GM10266 (cell line): ENCODE results near the gene AMIGO3.

ENCODE experiments used
- DNase-seq: peaks from one replicate; pipeline ENCODE4 v3.0.0; 2012; ENCODE audit errors: extremely low spot score
- TF ChIP-seq, protein P1 (sequence below): IDR thresholded peaks from 2 replicates; pipeline ENCODE4 v1.5.1; 2012; ENCODE audit warnings: mild to moderate bottlenecking, low read depth; ENCODE audit not compliant: control insufficient read depth, insufficient read depth; ENCODE audit errors: missing control alignments

The AMIGO3 gene

DNA sequence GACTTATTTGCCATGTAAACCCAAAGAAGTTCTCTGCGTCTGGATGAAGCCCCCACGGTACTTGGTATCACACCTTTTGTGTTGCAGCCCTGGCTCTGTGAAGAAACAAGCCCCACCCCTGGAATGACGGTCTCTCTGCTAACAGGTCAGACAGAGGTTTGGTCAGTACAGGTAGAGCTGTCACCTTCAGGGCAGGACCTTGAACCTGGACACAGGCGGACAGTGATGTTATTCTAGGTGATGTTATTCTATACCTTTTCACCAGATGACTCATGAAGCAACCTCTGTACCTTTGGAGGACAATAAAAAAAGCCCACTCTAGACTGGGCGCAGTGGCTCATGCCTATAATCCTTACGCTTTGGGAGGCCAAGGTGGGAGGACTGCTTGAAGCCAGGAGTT lies 15.3 kb upstream of the AMIGO3 start:
- TF ChIP-seq, protein P1, sequence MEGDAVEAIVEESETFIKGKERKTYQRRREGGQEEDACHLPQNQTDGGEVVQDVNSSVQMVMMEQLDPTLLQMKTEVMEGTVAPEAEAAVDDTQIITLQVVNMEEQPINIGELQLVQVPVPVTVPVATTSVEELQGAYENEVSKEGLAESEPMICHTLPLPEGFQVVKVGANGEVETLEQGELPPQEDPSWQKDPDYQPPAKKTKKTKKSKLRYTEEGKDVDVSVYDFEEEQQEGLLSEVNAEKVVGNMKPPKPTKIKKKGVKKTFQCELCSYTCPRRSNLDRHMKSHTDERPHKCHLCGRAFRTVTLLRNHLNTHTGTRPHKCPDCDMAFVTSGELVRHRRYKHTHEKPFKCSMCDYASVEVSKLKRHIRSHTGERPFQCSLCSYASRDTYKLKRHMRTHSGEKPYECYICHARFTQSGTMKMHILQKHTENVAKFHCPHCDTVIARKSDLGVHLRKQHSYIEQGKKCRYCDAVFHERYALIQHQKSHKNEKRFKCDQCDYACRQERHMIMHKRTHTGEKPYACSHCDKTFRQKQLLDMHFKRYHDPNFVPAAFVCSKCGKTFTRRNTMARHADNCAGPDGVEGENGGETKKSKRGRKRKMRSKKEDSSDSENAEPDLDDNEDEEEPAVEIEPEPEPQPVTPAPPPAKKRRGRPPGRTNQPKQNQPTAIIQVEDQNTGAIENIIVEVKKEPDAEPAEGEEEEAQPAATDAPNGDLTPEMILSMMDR = no peak
- no peak for DNase-seq

DNA sequence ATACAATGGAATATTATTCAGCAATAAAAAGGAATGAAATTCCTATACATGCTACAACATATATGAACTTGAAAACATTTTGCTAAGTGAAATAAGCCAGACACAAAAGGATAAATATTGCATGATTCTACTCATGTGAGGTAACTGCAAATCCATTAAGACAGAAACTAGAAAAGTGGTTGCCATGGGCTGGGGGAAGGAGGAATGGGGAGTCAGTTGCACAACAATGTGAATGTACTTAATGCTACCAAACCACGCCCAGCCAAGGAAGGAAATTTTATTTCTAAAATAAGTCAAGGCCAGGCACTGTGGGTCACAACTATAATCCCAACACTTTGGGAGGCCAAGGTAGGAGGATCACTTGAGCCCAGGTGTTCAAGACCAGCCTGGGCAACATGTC lies 14.1 kb upstream of the AMIGO3 start:
- TF ChIP-seq, protein P1 = no peak
- DNase-seq = no peak

DNA sequence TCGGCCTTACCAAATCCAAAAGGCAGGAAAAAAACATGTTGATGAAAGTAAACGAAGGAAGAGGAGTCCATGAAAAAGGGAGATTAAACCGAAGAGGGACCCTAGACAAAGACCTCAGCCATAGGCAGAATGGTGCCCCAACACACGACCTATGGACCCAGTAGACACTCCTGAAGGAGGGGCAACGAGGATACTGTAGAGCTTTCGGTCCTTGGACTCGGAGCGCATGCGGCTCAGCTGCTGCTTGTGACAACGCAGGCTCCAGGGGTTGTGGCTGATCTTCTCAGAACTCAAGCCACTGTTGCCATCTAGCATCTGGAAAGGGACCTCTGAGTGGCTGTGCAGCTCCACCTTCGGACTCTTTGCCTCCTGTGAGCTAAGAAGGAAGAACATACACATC lies 13.1 kb upstream of the AMIGO3 start:
- TF ChIP-seq, protein P1 = no peak
- no peak for DNase-seq

DNA sequence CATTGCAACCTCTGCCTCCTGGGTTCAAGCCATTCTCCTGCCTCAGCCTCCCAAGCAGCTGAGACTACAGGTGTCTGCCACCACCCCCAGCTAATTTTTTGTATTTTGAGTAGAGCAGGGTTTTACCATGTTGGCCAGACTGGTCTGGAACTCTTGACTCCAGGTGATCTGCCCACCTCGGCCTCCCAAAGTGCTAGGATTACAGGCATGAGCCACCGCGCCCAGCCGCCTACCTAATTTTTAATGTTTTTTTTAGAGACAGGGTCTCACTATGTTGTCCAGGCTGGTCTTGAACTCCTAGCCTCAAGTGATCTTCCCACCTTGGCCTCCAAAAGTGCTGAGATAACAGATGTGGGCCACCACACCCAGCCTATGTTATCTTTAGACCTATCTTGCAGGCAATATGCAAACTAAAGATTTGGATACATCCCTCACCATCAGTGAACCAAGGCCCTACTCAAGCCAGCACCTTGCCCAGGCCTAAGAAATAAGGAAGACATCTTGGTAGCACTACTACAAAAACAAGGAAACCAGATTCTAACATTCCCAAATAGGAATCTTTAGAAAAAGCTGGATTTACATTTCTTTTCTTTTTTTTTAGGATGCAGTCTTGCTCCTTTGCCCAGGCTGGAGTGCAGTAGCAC lies 10.6 kb upstream of the AMIGO3 start:
- TF ChIP-seq, protein P1 = no peak
- no peak for DNase-seq

DNA sequence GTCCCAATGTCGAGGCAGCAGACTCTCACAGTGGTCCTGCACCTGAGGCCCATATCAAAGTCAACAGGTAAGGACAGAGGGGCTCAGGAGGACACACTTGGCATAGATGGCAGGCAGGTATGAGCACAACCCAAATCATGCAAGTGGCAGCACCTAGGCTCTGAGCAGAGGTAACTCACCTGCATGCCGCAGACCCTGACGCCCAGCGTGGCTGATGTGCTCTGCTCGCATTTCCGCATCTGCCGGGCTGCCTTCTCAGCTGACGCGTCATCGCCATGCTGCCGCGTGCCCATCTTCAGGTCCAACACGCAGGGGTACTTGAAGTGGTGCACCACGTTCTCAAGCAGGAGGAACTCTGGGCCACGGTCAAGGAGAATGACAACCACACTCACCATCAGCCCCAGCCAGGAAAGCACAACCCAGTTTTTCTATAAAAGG lies 8.5 kb upstream of the AMIGO3 start:
- DNase-seq = no peak
- TF ChIP-seq, protein P1 = no peak

DNA sequence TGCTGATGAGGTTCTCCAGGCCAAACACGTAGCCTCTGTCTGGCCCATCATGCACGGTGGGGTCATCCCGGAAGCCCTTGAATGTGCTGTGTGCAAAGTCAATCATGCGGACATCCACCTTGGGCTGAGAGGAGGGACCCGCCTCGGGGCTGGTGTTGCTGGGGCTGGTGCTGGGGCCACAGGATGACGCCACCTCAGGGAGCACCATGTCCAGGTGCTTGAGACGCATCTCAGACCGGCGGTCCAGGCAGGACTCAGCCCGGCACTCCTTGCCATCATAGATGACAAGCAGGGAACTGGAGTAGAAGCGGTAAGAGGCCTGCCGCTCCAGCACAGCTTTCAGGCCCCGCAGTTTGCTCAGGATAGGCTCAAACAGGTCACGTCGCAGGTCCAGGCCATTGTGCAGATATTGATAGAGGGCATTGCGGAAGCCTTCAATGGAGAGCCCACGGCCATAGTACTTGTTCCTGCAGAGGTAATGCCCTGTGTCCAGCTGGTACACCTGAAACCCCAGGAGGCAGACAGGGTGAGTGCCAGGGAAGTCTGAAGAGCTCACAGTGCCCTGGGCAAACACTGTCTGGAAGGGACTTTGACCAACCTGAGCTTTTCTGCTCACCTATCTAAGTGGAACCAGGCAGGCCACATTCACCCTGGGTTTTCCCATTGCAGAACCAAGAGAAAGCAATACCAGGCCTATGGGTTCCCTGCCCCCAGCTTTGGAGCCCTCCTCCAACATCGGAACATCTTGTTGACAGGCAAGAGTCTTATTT lies 7.9 kb upstream of the AMIGO3 start:
- peak; percentile 47 for DNase-seq
- TF ChIP-seq, protein P1 = no peak
